ENCODE results near the gene CLEC18A. TPM values are rescaled to one million over a fixed set of nuclear protein-coding genes. Genes with fewer than 3 reads are reported as not detected.

Gene CLEC18A
- total RNA-seq, 1 experiment from 2014 or later: 3.6 TPM

- Mint-ChIP-seq H3K4me1 (ENCODE audit: low read depth, unreplicated experiment) (no peaks in the 10 kb centered on the region), H3K4me3 (ENCODE audit: low read depth, unreplicated experiment) (no peak overlapping the region), H3K27ac (ENCODE audit: unreplicated experiment) (no peak overlapping the region), H3K9me3 (ENCODE audit: low read depth, unreplicated experiment) (no peaks in the 10 kb centered on the region), H3K36me3 (ENCODE audit: insufficient read depth, unreplicated experiment) (peaks cover 16% of the 10 kb centered on the region), H3K27me3 (ENCODE audit: unreplicated experiment) (no peaks in the 10 kb centered on the region)
- no peak for TF ChIP-seq CTCF (IDR thresholded peaks at IDR 0.05; ENCODE audit: unreplicated experiment)
- BruUV-seq (replicated peaks): no TSS peak
- CTCF ChIA-PET: interaction anchor here (0.9 kb wide), 1 partner anchor 146 kb away, joined by 3 read pairs; no protein-coding TSS in a partner anchor
- intact Hi-C loops (cut with micrococcal nuclease; ENCODE audit: unreplicated experiment): no loop called here
- no peak for DNase-seq
These were observed 18.3 kb upstream of the CLEC18A start for GRCh38 chr16:69932691-69933392.

DNA sequence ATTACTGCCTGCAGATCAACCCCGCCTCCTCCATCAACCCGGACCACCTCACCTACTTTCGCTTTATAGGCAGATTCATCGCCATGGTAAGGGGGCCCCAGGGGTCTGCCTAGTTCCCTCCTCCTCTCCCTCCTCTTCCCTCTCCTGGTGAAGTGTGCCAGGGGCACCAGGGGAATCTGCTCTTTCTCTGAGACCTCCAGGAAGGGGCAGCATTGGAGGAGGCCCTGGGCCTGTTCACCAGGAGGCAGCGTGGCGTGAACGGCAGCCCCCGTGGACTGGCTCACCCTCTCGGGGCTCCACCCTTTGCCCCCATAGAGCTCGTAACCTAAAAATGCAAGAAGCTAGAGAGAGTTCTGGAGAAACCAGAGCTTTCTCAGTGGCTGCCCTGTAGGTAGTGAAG lies 17.1 kb upstream of the CLEC18A start:
- Mint-ChIP-seq H3K27ac (ENCODE audit: unreplicated experiment) (no peak overlapping the region), H3K4me1 (ENCODE audit: low read depth, unreplicated experiment) (no peaks in the 10 kb centered on the region), H3K36me3 (ENCODE audit: insufficient read depth, unreplicated experiment) (peaks cover 16% of the 10 kb centered on the region), H3K4me3 (ENCODE audit: low read depth, unreplicated experiment) (no peak overlapping the region), H3K27me3 (ENCODE audit: unreplicated experiment) (no peaks in the 10 kb centered on the region), H3K9me3 (ENCODE audit: low read depth, unreplicated experiment) (no peaks in the 10 kb centered on the region)
- DNase-seq: no peak
- TF ChIP-seq CTCF (IDR thresholded peaks at IDR 0.05; ENCODE audit: unreplicated experiment): no peak
- no TSS peak for BruUV-seq (replicated peaks)
- intact Hi-C loops (cut with micrococcal nuclease; ENCODE audit: unreplicated experiment): no loop called here
- CTCF ChIA-PET: no interaction called here

DNA sequence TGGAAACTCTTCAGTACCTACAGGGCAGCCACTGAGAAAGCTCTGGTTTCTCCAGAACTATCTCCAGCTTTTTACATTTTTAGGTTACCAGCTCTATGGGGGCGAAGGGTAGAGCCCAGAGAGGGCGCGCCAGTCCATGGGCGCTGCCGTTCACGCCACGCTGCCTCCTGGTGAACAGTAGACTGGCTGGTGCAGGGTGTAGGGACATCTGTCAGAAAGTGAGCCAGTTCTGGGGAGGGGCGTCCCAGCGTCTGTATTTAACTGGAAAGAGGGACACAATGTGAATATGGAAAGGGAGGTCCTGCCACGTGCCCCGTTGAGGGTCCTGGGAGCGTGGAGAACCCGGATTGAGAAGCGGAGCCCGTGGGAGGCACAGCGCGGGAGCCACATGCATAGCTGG lies 16.4 kb upstream of the CLEC18A start:
- DNase-seq: no peak
- no peak overlapping the region for H3K27ac Mint-ChIP-seq (ENCODE audit: unreplicated experiment)
- peaks cover 15% of the 10 kb centered on the region for H3K36me3 Mint-ChIP-seq (ENCODE audit: insufficient read depth, unreplicated experiment)
- H3K4me1 Mint-ChIP-seq (ENCODE audit: low read depth, unreplicated experiment): no peaks in the 10 kb centered on the region
- H3K9me3 Mint-ChIP-seq (ENCODE audit: low read depth, unreplicated experiment): no peaks in the 10 kb centered on the region
- no peak for TF ChIP-seq CTCF (IDR thresholded peaks at IDR 0.05; ENCODE audit: unreplicated experiment)
- BruUV-seq (replicated peaks): no TSS peak
- no peaks in the 10 kb centered on the region for H3K27me3 Mint-ChIP-seq (ENCODE audit: unreplicated experiment)
- CTCF ChIA-PET: interaction anchor here (0.6 kb wide), 1 partner anchor 128 kb away, joined by 5 read pairs; no protein-coding TSS in a partner anchor
- no peak overlapping the region for H3K4me3 Mint-ChIP-seq (ENCODE audit: low read depth, unreplicated experiment)
- intact Hi-C loops (cut with micrococcal nuclease; ENCODE audit: unreplicated experiment): no loop called here

DNA sequence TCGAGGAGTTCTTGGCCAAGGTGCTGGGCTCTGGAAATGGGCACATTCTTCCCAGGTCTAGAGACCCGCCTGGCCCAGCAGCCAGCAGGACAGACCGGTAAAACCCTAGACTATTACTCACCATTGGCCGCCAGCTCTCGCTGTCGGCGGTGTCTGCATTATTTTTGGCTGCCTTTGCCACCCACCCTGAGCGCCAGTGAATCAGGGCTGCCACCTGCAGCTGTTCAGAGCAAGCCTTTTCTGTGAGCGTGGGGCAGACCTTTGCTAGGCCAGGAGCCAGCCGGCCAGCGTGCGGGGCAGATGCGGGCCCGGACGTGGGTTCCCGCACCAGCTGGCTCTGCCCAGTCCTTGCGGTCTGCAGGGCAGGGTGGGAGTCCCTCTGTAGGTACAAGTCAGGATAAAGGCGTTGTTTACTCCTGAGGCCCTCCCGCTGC lies 15.8 kb upstream of the CLEC18A start:
- Mint-ChIP-seq H3K4me3 (ENCODE audit: low read depth, unreplicated experiment) (no peak overlapping the region), H3K27me3 (ENCODE audit: unreplicated experiment) (no peaks in the 10 kb centered on the region), H3K36me3 (ENCODE audit: insufficient read depth, unreplicated experiment) (peaks cover 13% of the 10 kb centered on the region), H3K27ac (ENCODE audit: unreplicated experiment) (no peak overlapping the region), H3K9me3 (ENCODE audit: low read depth, unreplicated experiment) (no peaks in the 10 kb centered on the region), H3K4me1 (ENCODE audit: low read depth, unreplicated experiment) (no peaks in the 10 kb centered on the region)
- no TSS peak for BruUV-seq (replicated peaks)
- DNase-seq: no peak
- CTCF ChIA-PET: no interaction called here
- intact Hi-C loops (cut with micrococcal nuclease; ENCODE audit: unreplicated experiment): no loop called here
- TF ChIP-seq CTCF (IDR thresholded peaks at IDR 0.05; ENCODE audit: unreplicated experiment): no peak

All from Calu3 (cell line).